ENCODE data around the gene MLXIP.

DNA sequence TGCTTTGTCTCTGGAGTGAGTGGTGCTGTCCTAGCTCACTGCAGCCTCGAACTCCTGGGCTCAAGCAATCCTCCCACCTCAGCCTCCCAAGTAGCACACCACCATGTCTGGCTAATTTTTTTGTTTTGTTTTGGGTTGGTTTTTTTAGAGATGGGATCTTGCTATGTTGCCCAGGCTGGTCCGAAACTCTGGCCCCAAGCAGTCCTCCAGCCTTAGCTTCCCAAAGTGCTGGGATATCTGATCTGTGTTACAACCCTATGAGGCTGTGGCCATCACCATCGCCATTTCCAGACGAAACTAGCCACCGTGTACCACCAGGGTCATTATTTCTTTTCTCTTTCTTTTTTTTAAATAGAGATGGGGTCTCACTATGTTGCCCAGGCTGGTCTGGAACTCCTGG, 92.8 kb downstream of the MLXIP start:
- TF ChIP-seq CTCF (IDR thresholded peaks at IDR 0.05): no peak
- no peak for TF ChIP-seq POLR2A (IDR thresholded peaks at IDR 0.05)

Measured in right lobe of liver (tissue), 4 donors.